Stimulated activated effector memory CD8-positive, alpha-beta T cell treated with anti-CD3 and anti-CD28 coated beads, Interleukin-12 subunit alpha, Interleukin-12 subunit beta, amount 100 ng/mL, for 72 hours (primary cell): ENCODE measurements around the gene ZNF440.
"Not testable (repeated sequence)": the region's sequence is repeated elsewhere in the genome, so short reads cannot be mapped to it uniquely, and the experiment has no call there.

Experiments used
- ATAC-seq: fragments of 150-1000 bp; cut with Tn5 transposase; 2 replicates; pipeline ENCODE4 v1.10.0; 2021
- DNase-seq, 2 donors: peaks; one replicate each; pipeline ENCODE4 v3.0.0; 2021 to 2022; ENCODE audit warnings: low spot score in 2 of 2
- H3K27ac Mint-ChIP-seq: one replicate; pipeline ENCODE4 v1.8.0; 2022; ENCODE audit warnings: mild to moderate bottlenecking, mixed read lengths
- H3K36me3 Mint-ChIP-seq: one replicate; pipeline ENCODE4 v1.8.0; 2022; ENCODE audit warnings: mild to moderate bottlenecking, mixed read lengths
- H3K4me1 Mint-ChIP-seq: one replicate; pipeline ENCODE4 v1.8.0; 2022; ENCODE audit warnings: mixed read lengths
- H3K4me3 Mint-ChIP-seq: one replicate; pipeline ENCODE4 v1.8.0; 2022; ENCODE audit warnings: mild to moderate bottlenecking, mixed read lengths
- H3K9me3 Mint-ChIP-seq: one replicate; pipeline ENCODE4 v1.8.0; 2022; ENCODE audit warnings: mixed read lengths

The ZNF440 gene

GRCh38 chr19:11848594-11849469 lies 34.8 kb downstream of the ZNF440 start, which contains the start of gene ZNF439:
Gene ZNF439, plus strand, starts transcription at chr19:11848726. Its CDS starts 142 bp downstream, at chr19:11848868.
- ATAC-seq (peak; percentile 98), DNase-seq (peak; percentile 54 to 86)
- Mint-ChIP-seq H3K9me3 (peaks cover 8% of the 10 kb centered on the region), H3K4me1 (peaks cover 13% of the 10 kb centered on the region), H3K27ac (no peak within 1 kb of the TSS), H3K36me3 (no peaks in the 10 kb centered on the region), H3K4me3 (peak within 1 kb of the TSS; percentile 66)

- not testable (repeated sequence) for H3K27ac Mint-ChIP-seq, H3K9me3 Mint-ChIP-seq, ATAC-seq, DNase-seq, H3K4me3 Mint-ChIP-seq, H3K36me3 Mint-ChIP-seq
- peaks cover 13% of the 10 kb centered on the region for H3K4me1 Mint-ChIP-seq
Observed at GRCh38 chr19:11850289-11850688, 36.2 kb downstream of the ZNF440 start.

- Mint-ChIP-seq H3K36me3 (no peaks in the 10 kb centered on the region), H3K4me3 (no peak overlapping the region), H3K9me3 (peaks cover 16% of the 10 kb centered on the region), H3K4me1 (peaks cover 9% of the 10 kb centered on the region), H3K27ac (no peak overlapping the region)
- ATAC-seq (no peak), DNase-seq (no peak)
Observed at GRCh38 chr19:11853358-11853757, 39.3 kb downstream of the ZNF440 start.

GRCh38 chr19:11856596-11857250 lies 42.6 kb downstream of the ZNF440 start:
- no peaks in the 10 kb centered on the region for H3K36me3 Mint-ChIP-seq
- H3K4me3 Mint-ChIP-seq: no peak overlapping the region
- no peak for ATAC-seq
- no peak overlapping the region for H3K27ac Mint-ChIP-seq
- H3K4me1 Mint-ChIP-seq: no peaks in the 10 kb centered on the region
- no peak for DNase-seq
- H3K9me3 Mint-ChIP-seq: peaks cover 21% of the 10 kb centered on the region

GRCh38 chr19:11860721-11861120 lies 46.6 kb downstream of the ZNF440 start:
- no peak for ATAC-seq
- no peaks in the 10 kb centered on the region for H3K36me3 Mint-ChIP-seq
- no peaks in the 10 kb centered on the region for H3K4me1 Mint-ChIP-seq
- H3K27ac Mint-ChIP-seq: no peak overlapping the region
- H3K9me3 Mint-ChIP-seq: peaks cover 21% of the 10 kb centered on the region
- H3K4me3 Mint-ChIP-seq: no peak overlapping the region
- no peak for DNase-seq

- Mint-ChIP-seq H3K4me1 (no peaks in the 10 kb centered on the region), H3K27ac (no peak overlapping the region), H3K4me3 (no peak overlapping the region), H3K9me3 (peaks cover 17% of the 10 kb centered on the region), H3K36me3 (no peaks in the 10 kb centered on the region)
- ATAC-seq (no peak), DNase-seq (no peak)
Observed at GRCh38 chr19:11861301-11861700, 47.2 kb downstream of the ZNF440 start.

- H3K36me3 Mint-ChIP-seq: peaks cover 15% of the 10 kb centered on the region
Observed at GRCh38 chr19:11867766-11868165, 53.7 kb downstream of the ZNF440 start.

GRCh38 chr19:11868188-11868587 lies 54.1 kb downstream of the ZNF440 start:
- no peaks in the 10 kb centered on the region for H3K4me1 Mint-ChIP-seq
- H3K9me3 Mint-ChIP-seq: peaks cover 29% of the 10 kb centered on the region
- ATAC-seq (no peak), DNase-seq (no peak)
- peaks cover 15% of the 10 kb centered on the region for H3K36me3 Mint-ChIP-seq
- H3K27ac Mint-ChIP-seq: no peak overlapping the region
- no peak overlapping the region for H3K4me3 Mint-ChIP-seq

More at GRCh38 chr19:11867766-11868165, 53.7 kb downstream of the ZNF440 start:
- H3K4me1 Mint-ChIP-seq, H3K4me3 Mint-ChIP-seq, DNase-seq, ATAC-seq, H3K27ac Mint-ChIP-seq: not testable (repeated sequence)
- peaks cover 29% of the 10 kb centered on the region for H3K9me3 Mint-ChIP-seq

GRCh38 chr19:11872624-11873023 lies 58.6 kb downstream of the ZNF440 start:
- Mint-ChIP-seq H3K27ac (no peak overlapping the region), H3K9me3 (peaks cover 21% of the 10 kb centered on the region), H3K4me3 (no peak overlapping the region), H3K36me3 (peaks cover 10% of the 10 kb centered on the region), H3K4me1 (no peaks in the 10 kb centered on the region)
- no peak for ATAC-seq
- DNase-seq: no peak

GRCh38 chr19:11873762-11874161 lies 59.7 kb downstream of the ZNF440 start:
- Mint-ChIP-seq H3K9me3 (peaks cover 9% of the 10 kb centered on the region), H3K4me1 (no peaks in the 10 kb centered on the region), H3K4me3 (no peak overlapping the region), H3K27ac (no peak overlapping the region), H3K36me3 (no peaks in the 10 kb centered on the region)
- no peak for ATAC-seq
- no peak for DNase-seq

- H3K4me1 Mint-ChIP-seq, H3K36me3 Mint-ChIP-seq, H3K9me3 Mint-ChIP-seq, H3K4me3 Mint-ChIP-seq, H3K27ac Mint-ChIP-seq: not testable (repeated sequence)
- DNase-seq (peak; percentile 31 to 67), ATAC-seq (peak; percentile 57)
Observed at GRCh38 chr19:11879687-11880266, 65.7 kb downstream of the ZNF440 start.

GRCh38 chr19:11880598-11880997 lies 66.5 kb downstream of the ZNF440 start:
- DNase-seq: no peak
- peaks cover 4% of the 10 kb centered on the region for H3K4me1 Mint-ChIP-seq
- no peak overlapping the region for H3K27ac Mint-ChIP-seq
- ATAC-seq: no peak
- H3K36me3 Mint-ChIP-seq: no peaks in the 10 kb centered on the region
- no peaks in the 10 kb centered on the region for H3K9me3 Mint-ChIP-seq
- no peak overlapping the region for H3K4me3 Mint-ChIP-seq

GRCh38 chr19:11881151-11881800 lies 67.2 kb downstream of the ZNF440 start:
- Mint-ChIP-seq H3K36me3 (no peaks in the 10 kb centered on the region), H3K27ac (no peak overlapping the region), H3K4me3 (no peak overlapping the region), H3K9me3 (no peaks in the 10 kb centered on the region), H3K4me1 (peaks cover 4% of the 10 kb centered on the region)
- peak; percentile 67 for ATAC-seq
- peak; percentile 37 to 73 for DNase-seq

- ATAC-seq (no peak), DNase-seq (no peak)
- H3K27ac Mint-ChIP-seq: no peak overlapping the region
- H3K9me3 Mint-ChIP-seq: no peaks in the 10 kb centered on the region
- H3K4me1 Mint-ChIP-seq: peaks cover 9% of the 10 kb centered on the region
- H3K36me3 Mint-ChIP-seq: no peaks in the 10 kb centered on the region
- no peak overlapping the region for H3K4me3 Mint-ChIP-seq
Observed at GRCh38 chr19:11882606-11883005, 68.5 kb downstream of the ZNF440 start.
